HEK293T (cell line): ENCODE data around the gene TMTC1.

ENCODE experiments used
- CTBP1 ChIP-seq: fragments of 450-650 bp; IDR thresholded peaks from 2 replicates; pipeline ENCODE4 v1.6.1; 2016; ENCODE audit warnings: borderline replicate concordance
- FOXA1 ChIP-seq: fragments of 450-650 bp; IDR thresholded peaks from 2 replicates; pipeline ENCODE4 v1.6.1; 2016; ENCODE audit warnings: mild to moderate bottlenecking
- FOXK2 ChIP-seq: fragments of 450-650 bp; IDR thresholded peaks from 2 replicates; pipeline ENCODE4 v1.6.1; 2016; ENCODE audit warnings: mild to moderate bottlenecking
- FOXM1 ChIP-seq: fragments of 450-650 bp; IDR thresholded peaks from 2 replicates; pipeline ENCODE4 v1.6.1; 2017; ENCODE audit warnings: mild to moderate bottlenecking, borderline replicate concordance
- HDGF ChIP-seq: fragments of 450-650 bp; IDR thresholded peaks from 2 replicates; pipeline ENCODE4 v1.6.1; 2017; ENCODE audit warnings: antibody characterized with exemption, borderline replicate concordance
- NFRKB ChIP-seq: fragments of 450-650 bp; IDR thresholded peaks from 2 replicates; pipeline ENCODE4 v1.6.1; 2016; ENCODE audit warnings: mild to moderate bottlenecking, moderate library complexity

- TF ChIP-seq FOXM1, result no peak
- no peak for TF ChIP-seq HDGF
- TF ChIP-seq FOXA1, result no peak
- no peak for TF ChIP-seq CTBP1
- TF ChIP-seq NFRKB, result no peak
- no peak for TF ChIP-seq FOXK2
These were observed 91.5 kb downstream of the TMTC1 start for GRCh38 chr12:29692237-29692636.
